GM19395 (cell line): Measurements from ENCODE around the gene ARHGAP18.

ENCODE experiments used
- ATAC-seq: cut with Tn5 transposase; IDR thresholded peaks from one replicate; pipeline ENCODE4 v1.9.1; 2021; ENCODE audit warnings: mild to moderate bottlenecking, moderate library complexity; ENCODE audit not compliant: unreplicated experiment

ARHGAP18 gene

GRCh38 chr6:129546702-129547101, 163.3 kb downstream of the ARHGAP18 start:
- no peak for ATAC-seq

DNA sequence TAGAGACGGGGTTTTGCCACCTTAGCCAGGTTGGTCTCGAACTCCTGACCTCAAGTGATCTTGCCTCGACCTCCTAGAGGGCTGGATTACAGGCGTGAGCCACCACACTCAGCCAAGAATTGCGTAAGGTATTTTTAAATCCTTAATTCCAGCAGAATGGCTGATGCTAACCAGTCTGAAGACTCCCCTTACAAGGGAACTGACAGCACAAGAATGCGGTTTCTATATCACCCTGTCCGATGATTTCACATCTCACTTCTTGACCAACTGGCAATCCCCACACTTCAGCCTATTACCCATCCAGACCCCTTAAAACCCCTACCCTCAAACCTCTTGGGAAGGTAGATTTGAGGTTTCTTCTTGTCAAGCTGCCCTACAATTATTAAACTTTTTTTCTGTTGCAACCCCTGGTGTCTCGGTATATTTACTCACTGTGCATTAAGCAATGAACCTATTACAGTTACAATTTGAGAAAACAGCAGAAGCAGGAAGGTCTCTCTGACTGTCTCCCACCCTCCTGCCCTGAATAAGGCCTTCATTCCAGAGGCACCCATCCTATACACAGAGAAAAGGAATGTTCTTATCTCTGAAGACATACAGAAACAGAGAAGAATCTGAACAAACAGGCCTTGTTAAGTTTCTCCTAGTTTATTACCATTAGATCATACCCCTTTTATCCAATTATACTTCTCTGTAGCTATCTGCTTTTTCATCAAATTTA, 164.9 kb downstream of the ARHGAP18 start:
- ATAC-seq: no peak

DNA sequence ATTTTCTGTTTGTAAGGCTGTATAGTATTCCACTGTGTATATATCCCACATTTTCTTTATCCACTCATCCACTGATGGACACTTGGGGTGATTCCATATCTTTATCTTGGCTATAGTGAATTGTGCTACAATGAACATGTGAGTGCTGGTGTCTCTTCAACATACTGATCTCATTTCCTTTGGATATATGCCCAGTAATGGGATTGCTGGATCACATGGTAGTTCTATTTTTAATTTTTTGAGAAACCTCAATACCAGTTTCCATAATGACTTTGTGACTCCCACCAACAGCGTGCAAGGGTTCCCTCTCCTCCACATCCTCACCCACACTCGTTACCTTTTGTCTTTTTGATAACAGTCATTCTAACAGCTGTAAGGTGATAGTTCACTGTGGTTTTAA, 166.0 kb downstream of the ARHGAP18 start:
- ATAC-seq: no peak

- no peak for ATAC-seq
Measured at GRCh38 chr6:129542705-129543104, 167.3 kb downstream of the ARHGAP18 start.

DNA sequence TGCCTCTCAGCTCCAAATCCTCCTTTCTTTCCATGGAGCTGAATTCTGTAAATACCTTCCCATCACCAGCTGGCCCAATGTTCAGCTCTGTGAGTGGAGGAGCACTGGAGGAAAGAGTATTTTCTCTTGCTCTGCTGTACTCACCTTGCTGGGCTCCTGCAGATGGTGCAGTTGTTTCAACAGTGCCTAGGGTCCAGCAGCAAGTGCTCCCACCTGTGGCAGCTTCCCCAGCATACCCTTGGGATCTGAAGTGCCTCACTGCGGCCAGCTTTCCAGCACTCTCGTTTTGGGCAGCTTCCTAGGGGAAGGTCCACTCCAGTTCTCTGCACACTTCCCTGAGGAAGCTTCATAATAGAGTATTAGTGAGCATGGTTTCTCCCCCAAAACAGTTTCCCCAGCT, 170.9 kb downstream of the ARHGAP18 start:
- ATAC-seq: no peak

- no peak for ATAC-seq
Measured at GRCh38 chr6:129536271-129536670, 173.7 kb downstream of the ARHGAP18 start.

- ATAC-seq: no peak
Measured at GRCh38 chr6:129534926-129535325, 175.1 kb downstream of the ARHGAP18 start.
